H1 (cell line): ENCODE measurements around the gene KLHL21. TPM values are rescaled to one million over a fixed set of nuclear protein-coding genes. Genes with fewer than 3 reads are reported as not detected.

Experiments
- CTCF ChIA-PET: fragments of 300-600 bp; sonication (Branson Sonifier 250); formaldehyde crosslinking; loops from one replicate; lab custom pipeline; 2021; ENCODE audit not compliant: partially characterized antibody; lab: Charles Lee
- POLR2A ChIA-PET: fragments of 300-600 bp; sonication (Branson Sonifier 250); formaldehyde crosslinking; loops from one replicate; lab custom pipeline; 2021; ENCODE audit warnings: inconsistent platforms; ENCODE audit not compliant: partially characterized antibody; lab: Charles Lee
- DNase-seq, 2 experiments: peaks; one replicate each; pipeline versions ENCODE4 v3.0.0 to v3.0.0-alpha.2; 2010 to 2022; ENCODE audit warnings: low spot score in 2 of 2, low read depth in 1 of 2, mixed read lengths in 1 of 2
- FAIRE-seq: peaks from 2 replicates; lab custom pipeline; 2011; peaks lifted over from hg19 to GRCh38; lab: Jason Lieb, UNC
- H2AFZ ChIP-seq: 2 replicates; pipeline ENCODE4 v1.8.1; 2012; ENCODE audit warnings: low read length, inconsistent platforms
- H2AK5ac ChIP-seq: 2 replicates; pipeline ENCODE4 v1.6.1; 2013; ENCODE audit warnings: low read depth, low read length
- H2BK120ac ChIP-seq: replicated peaks from 2 replicates; pipeline ENCODE3; 2013; ENCODE audit warnings: low read depth, low read length, inconsistent platforms
- H2BK12ac ChIP-seq: 2 replicates; pipeline ENCODE4 v1.6.1; 2013; ENCODE audit warnings: low read depth, low read length
- H2BK15ac ChIP-seq: 2 replicates; pipeline ENCODE4 v1.6.1; 2013; ENCODE audit warnings: low read length
- H2BK20ac ChIP-seq: 2 replicates; pipeline ENCODE4 v1.6.1; 2013; ENCODE audit warnings: low read length
- H2BK5ac ChIP-seq: 2 replicates; pipeline ENCODE4 v1.6.1; 2013; ENCODE audit warnings: low read depth, low read length
- H3K14ac ChIP-seq: 2 replicates; pipeline ENCODE4 v1.6.1; 2013; ENCODE audit warnings: inconsistent platforms; ENCODE audit not compliant: insufficient read length
- H3K18ac ChIP-seq: 2 replicates; pipeline ENCODE4 v1.6.1; 2013; ENCODE audit warnings: low read length; ENCODE audit errors: extremely low read depth
- H3K23ac ChIP-seq: 2 replicates; pipeline ENCODE4 v1.6.1; 2013; ENCODE audit warnings: inconsistent platforms; ENCODE audit not compliant: insufficient read length
- H3K23me2 ChIP-seq: 2 replicates; pipeline ENCODE4 v1.6.1; 2013; ENCODE audit warnings: low read depth, low read length
- H3K27ac ChIP-seq: 2 replicates; pipeline ENCODE4 v1.6.1; 2011; ENCODE audit warnings: low read depth, low read length, inconsistent platforms
- H3K27me3 ChIP-seq, 4 experiments: replicated peaks in 1 of 4; 1 replicate in 1 of 4; 2 replicates in 3 of 4; pipeline versions ENCODE4 v1.6.1 to v1.8.1; 2011 to 2013; ENCODE audit warnings: low read length in 3 of 4, mild to moderate bottlenecking in 3 of 4, inconsistent platforms in 2 of 4, mixed read lengths in 2 of 4, moderate library complexity in 1 of 4; ENCODE audit not compliant: control insufficient read depth in 3 of 4, insufficient read depth in 3 of 4; ENCODE audit errors: extremely low read depth in 1 of 4
- H3K36me3 ChIP-seq, 4 experiments: 2 replicates each; pipeline versions ENCODE4 v1.6.1 to v1.8.1; 2011 to 2013; ENCODE audit warnings: mild to moderate bottlenecking in 4 of 4, low read length in 3 of 4, moderate library complexity in 2 of 4, control low read depth in 1 of 4, inconsistent platforms in 1 of 4; ENCODE audit not compliant: insufficient read depth in 4 of 4, control insufficient read depth in 2 of 4
- H3K4ac ChIP-seq: replicated peaks from 2 replicates; pipeline ENCODE3; 2013; ENCODE audit warnings: low read length, low read depth, mixed read lengths, inconsistent platforms; ENCODE audit not compliant: insufficient read length
- H3K4me1 ChIP-seq, 4 experiments: replicated peaks in 1 of 4; 1 replicate in 1 of 4; 2 replicates in 3 of 4; pipeline versions ENCODE4 v1.6.1 to v1.8.1; 2011 to 2013; ENCODE audit warnings: low read length in 3 of 4, inconsistent platforms in 2 of 4, mixed read lengths in 1 of 4; ENCODE audit not compliant: insufficient read depth in 4 of 4, control insufficient read depth in 3 of 4
- H3K4me2 ChIP-seq, 2 experiments: 2 replicates each; pipeline versions ENCODE4 v1.6.1 to v1.8.1; 2011 to 2013; ENCODE audit warnings: low read depth in 2 of 2, low read length in 2 of 2, control low read depth in 1 of 2, inconsistent platforms in 1 of 2, mild to moderate bottlenecking in 1 of 2; ENCODE audit not compliant: insufficient read depth in 1 of 2
- H3K4me3 ChIP-seq, 4 experiments: fragments of 200-600, 300-600 bp in 1 of 4; sonication (generic), shearing (Covaris generic), sonication (Bioruptor Twin) in 1 of 4; 2 replicates each; pipeline versions ENCODE4 v1.5.1 to v1.8.1; 2011 to 2016; ENCODE audit warnings: low read length in 4 of 4, low read depth in 3 of 4, control low read depth in 2 of 4, inconsistent platforms in 2 of 4, mild to moderate bottlenecking in 2 of 4, mixed read lengths in 1 of 4, moderate library complexity in 1 of 4; ENCODE audit not compliant: insufficient read depth in 2 of 4; ENCODE audit errors: extremely low read depth in 1 of 4
- H3K56ac ChIP-seq: replicated peaks from 2 replicates; pipeline ENCODE3; 2013; ENCODE audit warnings: low read depth, mild to moderate bottlenecking, mixed read lengths, low read length, inconsistent platforms; ENCODE audit not compliant: insufficient read length
- H3K79me1 ChIP-seq: 2 replicates; pipeline ENCODE4 v1.6.1; 2013; ENCODE audit warnings: low read depth, low read length, control low read depth
- H3K79me2 ChIP-seq, 2 experiments: 2 replicates each; pipeline versions ENCODE4 v1.6.1 to v1.8.1; 2012 to 2013; ENCODE audit warnings: low read length in 2 of 2, mild to moderate bottlenecking in 2 of 2, inconsistent platforms in 1 of 2; ENCODE audit not compliant: insufficient read depth in 2 of 2, control insufficient read depth in 1 of 2
- H3K9ac ChIP-seq, 4 experiments: replicated peaks in 1 of 4; 1 replicate in 1 of 4; 2 replicates in 3 of 4; pipeline versions ENCODE4 v1.6.1 to v1.8.1; 2011 to 2013; ENCODE audit warnings: low read depth in 3 of 4, low read length in 3 of 4, control low read depth in 2 of 4, mild to moderate bottlenecking in 2 of 4, moderate library complexity in 2 of 4, inconsistent platforms in 1 of 4; ENCODE audit errors: extremely low read depth in 1 of 4
- H3K9me3 ChIP-seq, 2 experiments: 2 replicates each; pipeline versions ENCODE4 v1.6.1 to v1.8.1; 2012 to 2013; ENCODE audit warnings: mild to moderate bottlenecking in 2 of 2, moderate library complexity in 2 of 2, control low read depth in 1 of 2, inconsistent platforms in 1 of 2, low read depth in 1 of 2, low read length in 1 of 2, mixed read lengths in 1 of 2; ENCODE audit not compliant: insufficient read depth in 2 of 2
- H4K20me1 ChIP-seq, 2 experiments: replicated peaks in 1 of 2; 2 replicates each; pipeline versions ENCODE3 to v1.8.1; 2011 to 2013; ENCODE audit warnings: inconsistent platforms in 2 of 2, low read length in 2 of 2, mild to moderate bottlenecking in 1 of 2; ENCODE audit not compliant: insufficient read depth in 2 of 2, control insufficient read depth in 1 of 2
- H4K5ac ChIP-seq: 2 replicates; pipeline ENCODE4 v1.6.1; 2013; ENCODE audit warnings: low read length, low read depth, mixed read lengths, inconsistent platforms; ENCODE audit not compliant: insufficient read length
- H4K8ac ChIP-seq: 2 replicates; pipeline ENCODE4 v1.8.0; 2013; ENCODE audit warnings: mild to moderate bottlenecking, moderate library complexity, low read length, inconsistent platforms; ENCODE audit not compliant: insufficient read depth; ENCODE audit errors: extremely low read depth
- H4K91ac ChIP-seq: replicated peaks from 2 replicates; pipeline ENCODE3; 2013; ENCODE audit warnings: low read length, mixed read lengths, inconsistent platforms; ENCODE audit not compliant: insufficient read length
- BCL11A ChIP-seq, 2 experiments: IDR thresholded peaks; one replicate each; pipeline ENCODE4 v1.6.1; 2011; ENCODE audit warnings: low read depth in 2 of 2, low read length in 2 of 2, mild to moderate bottlenecking in 2 of 2
- CHD1 ChIP-seq: IDR thresholded peaks from 2 replicates; pipeline ENCODE4 v1.6.1; 2012; ENCODE audit warnings: low read depth, low read length, improper control_type of control experiment
- CTBP2 ChIP-seq: IDR thresholded peaks from 2 replicates; pipeline ENCODE4 v1.7.0; 2011; ENCODE audit warnings: borderline replicate concordance, mild to moderate bottlenecking, moderate library complexity, mixed read lengths, low read length; ENCODE audit not compliant: insufficient read depth, insufficient read length
- SP1 ChIP-seq: IDR thresholded peaks from 2 replicates; pipeline ENCODE4 v1.6.1; 2011; ENCODE audit warnings: low read depth, low read length
- SP4 ChIP-seq: IDR thresholded peaks from 2 replicates; pipeline ENCODE4 v1.6.1; 2012; ENCODE audit warnings: low read length, inconsistent platforms
- SRF ChIP-seq: IDR thresholded peaks from 2 replicates; pipeline ENCODE4 v1.6.1; 2011; ENCODE audit warnings: mild to moderate bottlenecking, low read depth, low read length, moderate library complexity
- WGBS, 2 experiments: shearing (Covaris generic) in 1 of 2; methylation state at CpG; one replicate each; pipeline versions ENCODE4 v1.1.6 to v1.1.7; 2013 to 2015; ENCODE audit warnings: low lambda C conversion rate in 2 of 2, mixed read lengths in 2 of 2, inconsistent platforms in 1 of 2, low coverage in 1 of 2, missing lambda C conversion rate in 1 of 2; ENCODE audit not compliant: insufficient replicate concordance in 2 of 2, insufficient coverage in 1 of 2, insufficient read length in 1 of 2; ENCODE audit errors: extremely low coverage in 1 of 2, missing lambda C conversion rate in 1 of 2; 5-methylcytosine and 5-hydroxymethylcytosine counted together
- polyA plus RNA-seq, 7 experiments: library from polyadenylated mRNA; depleted of rRNA in 3 of 7; stranded (reverse) in 5 of 7; unstranded in 2 of 7; fragments of >200 nt in 5 of 7; fragments of 200-250 nt in 2 of 7; gene quantifications; 1 replicate in 5 of 7; 2 replicates in 1 of 7; 4 replicates in 1 of 7; pipeline versions ENCODE4 v1.2.1 to v1.2.3, GENCODE V29; 2011 to 2013; ENCODE audit warnings: missing spikeins in 2 of 7, mixed read lengths in 2 of 7
- total RNA-seq: library from RNA; stranded (reverse); fragmentation: NEBNext Ultra II Directional; extraction: Animal tissue kit (Norgen Biotek cat#: 25700); gene quantifications from 2 replicates; pipeline ENCODE4 v1.2.1, GENCODE V29; 2021

Gene KLHL21
- total and polyA plus RNA-seq, 2 of the 8 experiments (the other 6 are each of a cell fraction or from before 2014, with no cell fraction given) = 11.9 to 22.3 TPM

DNA sequence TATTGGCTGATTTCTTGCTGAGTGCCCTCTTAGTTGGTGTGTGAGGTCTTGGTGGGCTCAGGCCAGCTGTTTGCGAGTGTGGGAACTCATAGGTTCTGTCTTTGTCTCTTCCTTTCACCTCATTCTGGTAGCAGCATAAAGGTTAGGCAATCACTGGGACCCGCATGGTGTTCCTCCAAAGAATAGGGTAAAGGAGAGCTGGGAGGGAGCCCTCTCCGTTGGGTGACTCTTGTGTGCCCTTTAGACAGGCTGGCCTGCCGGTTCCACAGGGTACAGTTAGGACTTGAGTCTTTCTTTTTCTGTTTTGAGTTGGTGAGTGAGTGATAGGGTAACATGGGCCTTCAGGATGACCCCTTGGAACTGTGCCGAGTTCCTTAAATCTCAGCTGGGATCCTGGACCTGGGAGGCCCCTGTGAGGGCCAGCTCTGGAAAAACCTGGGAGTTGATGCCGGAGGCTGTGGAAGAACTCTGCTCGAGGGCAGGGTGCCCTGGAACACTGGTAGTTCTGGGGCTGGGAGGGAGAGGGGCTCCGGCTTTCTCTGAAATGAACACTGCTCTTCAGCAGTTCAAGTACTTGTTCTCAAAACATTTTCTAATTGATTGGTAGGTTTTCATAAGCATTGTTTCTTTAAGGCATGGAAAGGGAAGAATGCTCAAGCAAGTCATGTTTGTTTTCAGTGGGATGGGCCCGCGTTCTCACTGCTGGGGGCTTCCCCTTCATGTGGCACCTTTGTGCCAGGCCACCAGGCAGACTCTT lies 19.9 kb upstream of the KLHL21 start:
- no peak overlapping the region for H2BK20ac ChIP-seq
- no peak overlapping the region for H4K91ac ChIP-seq
- no peak overlapping the region for H2AK5ac ChIP-seq
- peaks cover 0 to 56% of the 10 kb centered on the region in 2 experiments; a peak in 3 of 4 replicates for H3K79me2 ChIP-seq
- H2BK15ac ChIP-seq = no peak overlapping the region
- no peak overlapping the region for H3K4me3 ChIP-seq
- no peak overlapping the region for H3K56ac ChIP-seq
- peaks cover 2% of the 10 kb centered on the region; the same call in 1 of the 2 replicates for H3K79me1 ChIP-seq
- H3K27me3 ChIP-seq = no peaks in the 10 kb centered on the region
- no peaks in the 10 kb centered on the region; the same call in 1 of the 2 replicates for H3K23me2 ChIP-seq
- H4K20me1 ChIP-seq = peaks cover 16 to 17% of the 10 kb centered on the region in 2 experiments
- no peak overlapping the region for H2BK12ac ChIP-seq
- no peak overlapping the region for H2BK120ac ChIP-seq
- ChIA-PET POLR2A (interaction anchor here (0.7 to 14.3 kb wide), 5 partner anchors 9 to 23 kb away, joined by 3 to 175 read pairs (median 9); partner anchors contain the start of genes KLHL21 and PHF13), CTCF (interaction anchor here (1.6 to 4.7 kb wide), 4 partner anchors 10 to 23 kb away, joined by 4 to 21 read pairs (median 9); no protein-coding TSS in a partner anchor)
- H3K36me3 ChIP-seq = peaks cover 15 to 61% (median 34%) of the 10 kb centered on the region in 4 experiments
- no peak overlapping the region for H2AFZ ChIP-seq
- no peak overlapping the region for H3K23ac ChIP-seq
- no peak for TF ChIP-seq SP4
- TF ChIP-seq BCL11A (IDR thresholded peaks at IDR 0.05; ENCODE audit: low read depth in 2 of 2, low read length in 2 of 2) = no peak
- TF ChIP-seq CHD1 = no peak
- TF ChIP-seq CTBP2 = no peak
- no peak for TF ChIP-seq SRF
- TF ChIP-seq SP1 = no peak
- H2BK5ac ChIP-seq = no peak overlapping the region
- 86% methylated on average over 10 of the region's 10 CpGs; no CpG with 5 or more reads in 1 of the 2 experiments for WGBS, 2 experiments
- H3K27ac ChIP-seq = no peak overlapping the region
- no peaks in the 10 kb centered on the region for H3K9me3 ChIP-seq
- no peak overlapping the region for H4K8ac ChIP-seq
- H3K4ac ChIP-seq = no peak overlapping the region
- no peak overlapping the region for H4K5ac ChIP-seq
- H3K4me2 ChIP-seq = no peak overlapping the region
- no peak overlapping the region for H3K14ac ChIP-seq
- no peak overlapping the region for H3K18ac ChIP-seq
- DNase-seq (no peak), FAIRE-seq (no peak)
- 0 out of 7 replicates have a peak, but pooled peaks cover 0 to 2% (median 0%) of the 10 kb centered on the region in 4 experiments for H3K4me1 ChIP-seq
- H3K9ac ChIP-seq = no peak overlapping the region
